GM21381 (cell line): ENCODE results near the gene NINL.
"Not testable (repeated sequence)": the region's sequence is repeated elsewhere in the genome, so short reads cannot be mapped to it uniquely, and the experiment has no call there.

Experiments
- ATAC-seq: cut with Tn5 transposase; IDR thresholded peaks from one replicate; pipeline ENCODE4 v1.9.1; 2021; ENCODE audit warnings: mild to moderate bottlenecking, moderate library complexity; ENCODE audit not compliant: unreplicated experiment

Gene NINL

DNA sequence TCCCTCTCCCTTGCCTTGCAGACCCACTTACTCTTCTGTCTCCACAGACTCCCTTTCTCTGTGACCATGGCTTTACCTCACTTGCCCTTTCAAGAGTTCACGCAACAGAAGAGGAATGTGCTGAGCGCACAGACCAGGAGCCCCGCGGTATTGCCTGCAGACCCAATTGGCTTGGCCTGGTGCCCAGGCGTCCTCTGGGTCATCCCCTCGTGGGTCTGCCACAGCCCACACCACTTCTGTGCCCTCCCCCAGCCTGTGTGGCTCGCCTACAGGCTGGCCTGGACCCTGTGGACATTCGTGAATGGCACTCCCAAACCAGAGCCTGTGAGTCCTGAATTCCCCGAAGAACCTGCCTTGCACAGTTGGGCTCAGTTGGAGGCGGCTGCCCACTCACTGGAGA, 15.3 kb upstream of the NINL start:
- ATAC-seq = no peak

DNA sequence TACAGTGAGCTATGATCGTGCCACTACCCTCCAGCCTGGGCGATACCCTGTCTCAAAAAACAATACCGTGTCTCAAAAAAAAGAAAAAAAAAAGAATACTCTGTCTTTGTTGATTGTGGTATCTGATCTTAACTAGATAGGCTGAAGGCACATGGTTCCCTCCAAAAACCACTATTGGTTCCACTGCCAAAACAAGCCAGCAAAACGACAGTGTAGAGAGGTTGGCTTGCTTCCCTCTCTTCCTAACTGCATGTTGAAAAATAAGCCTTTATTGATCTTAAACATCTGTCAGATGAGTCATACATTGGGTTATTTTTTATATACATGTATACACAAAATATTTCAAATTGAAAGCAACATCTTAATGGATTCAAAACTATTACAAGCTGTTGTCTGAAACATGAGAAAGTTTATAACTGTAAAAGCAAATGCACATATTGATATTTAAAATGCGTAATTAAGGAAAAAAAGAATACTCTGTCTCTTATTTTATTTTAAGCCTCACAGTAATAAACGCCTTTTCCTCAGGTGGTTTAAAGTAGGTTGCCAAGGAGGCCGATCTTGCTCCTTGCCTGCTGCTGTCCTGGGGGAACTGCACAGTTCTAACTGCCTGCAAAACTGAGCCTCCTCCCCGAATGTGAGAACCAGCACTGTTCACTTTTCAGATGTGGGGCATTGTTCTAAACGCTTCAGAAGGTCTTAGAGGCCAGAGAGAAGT, 7.0 kb upstream of the NINL start:
- no peak for ATAC-seq

DNA sequence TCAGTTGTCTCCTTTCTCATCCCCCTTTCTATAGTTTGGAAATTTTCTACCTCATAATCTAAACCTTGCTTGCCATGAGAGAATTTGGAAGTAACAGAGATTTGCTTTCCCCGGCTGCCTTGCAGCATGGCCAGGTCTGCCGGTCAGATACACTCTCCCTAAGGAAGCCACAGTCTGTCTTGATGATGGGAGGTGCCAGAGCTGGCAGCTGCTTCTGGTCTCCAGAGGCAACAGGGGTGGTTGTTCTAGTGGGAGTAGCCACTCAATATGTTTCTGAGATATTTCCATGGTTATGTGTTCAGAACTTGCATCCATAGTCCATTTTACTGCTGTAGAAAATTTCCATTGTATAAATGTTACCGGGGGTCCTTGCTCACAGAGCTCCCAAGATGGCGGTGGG, 5.4 kb upstream of the NINL start:
- ATAC-seq = not testable (repeated sequence)

DNA sequence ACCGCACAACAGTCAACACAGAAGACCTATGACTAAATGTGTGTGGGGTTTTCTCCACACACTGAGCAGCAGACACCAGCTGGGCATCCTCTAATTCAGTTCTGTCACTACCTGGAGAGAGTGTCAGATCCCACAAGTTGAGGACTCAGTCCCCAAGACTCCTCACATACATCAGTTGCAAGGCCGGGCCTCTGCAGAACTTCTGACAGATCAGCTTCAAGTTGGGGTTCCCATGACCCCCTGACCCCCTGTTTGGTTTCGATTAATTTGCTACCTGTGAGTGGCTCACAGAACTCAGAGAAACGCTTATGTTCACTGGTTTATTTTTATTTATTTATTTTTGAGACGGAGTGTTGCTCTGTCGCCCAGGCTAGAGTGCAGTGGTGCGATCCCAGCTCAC, 3.2 kb upstream of the NINL start:
- ATAC-seq = no peak

DNA sequence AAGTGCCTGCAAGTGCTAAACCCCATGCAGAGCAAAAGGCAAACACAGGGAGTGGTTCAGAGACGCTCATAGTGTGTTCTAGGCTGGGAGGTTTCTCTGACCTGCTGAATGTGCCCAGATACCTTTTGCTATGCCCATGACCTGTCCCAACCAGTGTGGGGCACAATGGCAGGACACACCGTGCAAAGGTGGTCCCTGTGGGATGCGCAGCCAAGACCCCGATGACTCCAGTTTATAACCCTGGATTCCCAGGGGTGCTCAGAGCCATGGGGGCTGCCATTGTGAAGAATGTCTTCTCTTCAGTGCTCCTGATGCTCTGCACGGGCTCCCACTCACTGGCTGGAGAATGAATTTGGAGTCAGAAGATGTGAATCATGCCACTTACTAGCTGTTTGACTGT, 2.2 kb upstream of the NINL start:
- no peak for ATAC-seq

DNA sequence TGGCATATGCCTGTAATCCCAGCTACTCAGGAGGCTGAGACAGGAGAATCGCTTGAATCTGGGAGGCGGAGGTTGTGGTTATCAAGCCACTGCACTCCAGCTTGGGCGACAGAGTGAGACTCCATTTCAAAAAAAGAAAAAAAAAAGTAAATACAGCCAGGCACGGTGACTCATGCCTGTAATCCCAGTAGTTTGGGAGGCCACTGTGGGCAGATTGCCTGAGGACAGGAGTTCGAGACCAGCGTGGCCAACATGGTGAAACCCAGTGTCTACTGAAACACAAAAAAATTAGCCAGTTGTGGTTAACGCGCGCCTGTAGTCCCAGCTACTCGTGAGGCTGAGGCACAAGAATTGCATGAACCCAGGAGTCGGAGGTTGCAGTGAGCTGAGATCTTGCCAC, 1.5 kb upstream of the NINL start:
- ATAC-seq = no peak

DNA sequence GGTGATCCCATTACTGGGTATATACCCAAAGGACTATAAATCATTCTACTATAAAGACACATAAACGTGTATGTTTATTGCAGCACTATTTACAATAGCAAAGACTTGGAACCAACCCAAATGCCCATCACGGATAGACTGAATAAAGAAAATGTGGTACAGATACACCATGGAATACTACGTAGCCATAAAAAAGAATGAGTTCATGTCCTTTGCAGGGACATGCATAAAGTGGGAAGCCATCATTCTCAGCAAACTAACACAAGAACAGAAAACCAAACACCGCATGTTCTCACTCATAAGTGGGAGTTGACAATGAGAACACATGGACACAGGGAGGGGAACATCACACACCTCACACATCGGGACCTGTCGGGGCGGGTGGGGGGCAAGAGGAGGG, 1.7 kb downstream of the NINL start:
- not testable (repeated sequence) for ATAC-seq

DNA sequence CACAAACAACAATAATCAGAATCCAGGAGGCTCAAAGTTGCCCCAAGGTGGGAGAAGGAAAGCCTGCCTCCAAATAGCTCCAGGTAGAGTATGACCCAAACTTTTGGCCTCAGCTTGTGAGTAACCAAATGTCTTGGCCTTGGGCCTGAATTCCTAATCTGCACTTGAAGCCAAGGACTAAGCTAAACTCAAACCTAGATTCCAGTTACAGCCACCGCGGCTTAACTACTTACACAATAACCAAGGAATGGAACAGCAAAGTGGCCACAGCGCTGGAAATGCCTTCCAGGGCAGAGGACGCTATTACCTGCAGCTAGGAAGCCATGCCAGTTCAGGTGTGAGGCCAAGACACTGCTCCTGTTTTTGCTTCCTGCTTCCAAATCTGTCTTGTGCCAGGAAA, 4.6 kb downstream of the NINL start:
- no peak for ATAC-seq

DNA sequence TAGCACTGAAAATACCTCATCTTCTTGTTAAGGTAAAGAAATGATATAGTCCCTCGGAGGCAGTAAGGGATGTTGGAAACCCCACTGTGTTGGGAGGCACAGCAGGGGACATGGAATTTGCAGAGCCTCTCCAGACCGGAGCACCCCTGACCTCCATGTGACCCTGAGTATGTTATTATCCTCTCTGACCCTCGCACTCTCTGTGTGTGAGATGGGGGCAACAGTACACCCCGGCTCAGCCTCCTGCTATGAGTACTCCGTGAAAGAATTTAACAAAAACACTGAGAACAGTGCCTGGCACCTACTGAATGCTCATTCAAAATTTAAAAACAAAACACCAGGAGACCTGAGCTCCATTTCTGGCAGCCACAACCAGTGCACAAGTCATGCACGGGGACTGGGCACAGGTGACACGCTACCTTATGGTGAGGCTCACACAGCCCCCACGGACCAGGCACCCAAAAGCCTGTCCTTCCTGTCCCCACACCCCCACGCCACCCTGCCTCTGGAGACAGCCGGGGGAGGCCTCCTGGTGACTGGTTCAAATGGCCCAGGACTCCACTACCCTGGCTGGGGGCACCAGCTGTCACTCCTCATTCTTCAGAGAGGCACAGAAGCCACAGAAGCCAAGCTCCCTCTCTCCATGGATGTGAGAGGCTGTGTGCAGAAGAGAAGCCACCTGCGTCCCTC, 6.1 kb downstream of the NINL start:
- no peak for ATAC-seq

DNA sequence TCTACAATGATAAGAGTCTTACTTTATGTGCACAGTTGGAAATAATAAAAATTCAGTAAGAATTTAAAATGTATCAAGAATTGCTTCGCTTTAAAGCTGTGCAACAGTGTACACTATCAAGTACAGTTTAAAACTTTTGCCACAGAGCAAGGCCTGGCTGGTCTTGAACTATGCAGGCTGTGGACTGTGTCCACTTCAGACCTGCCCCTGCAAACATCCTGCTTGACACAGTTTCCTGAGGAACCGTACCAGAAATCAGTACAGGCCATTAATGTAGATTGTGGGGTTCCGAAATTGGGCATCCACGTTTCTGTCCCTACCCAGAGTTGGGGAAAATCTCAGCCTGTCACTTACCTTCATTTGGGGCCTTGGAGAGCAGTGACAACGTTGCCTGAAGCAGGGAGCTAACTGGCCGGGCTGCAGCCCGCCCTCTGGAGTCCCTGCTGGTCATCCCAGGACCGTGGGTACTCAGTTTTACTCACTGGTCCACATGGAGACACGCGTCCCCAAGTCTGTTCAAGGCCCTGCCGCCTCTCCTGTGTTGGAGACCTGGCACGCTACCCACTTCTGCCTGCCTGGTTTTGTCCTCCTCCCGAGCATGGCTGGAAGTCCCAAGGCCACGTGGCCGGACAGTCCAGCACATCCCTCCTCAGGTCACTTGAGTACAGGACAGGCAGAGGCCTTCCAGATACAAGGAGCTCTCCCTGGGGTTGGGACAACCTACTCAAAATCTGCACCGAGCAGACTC, 8.4 kb downstream of the NINL start:
- ATAC-seq = no peak

DNA sequence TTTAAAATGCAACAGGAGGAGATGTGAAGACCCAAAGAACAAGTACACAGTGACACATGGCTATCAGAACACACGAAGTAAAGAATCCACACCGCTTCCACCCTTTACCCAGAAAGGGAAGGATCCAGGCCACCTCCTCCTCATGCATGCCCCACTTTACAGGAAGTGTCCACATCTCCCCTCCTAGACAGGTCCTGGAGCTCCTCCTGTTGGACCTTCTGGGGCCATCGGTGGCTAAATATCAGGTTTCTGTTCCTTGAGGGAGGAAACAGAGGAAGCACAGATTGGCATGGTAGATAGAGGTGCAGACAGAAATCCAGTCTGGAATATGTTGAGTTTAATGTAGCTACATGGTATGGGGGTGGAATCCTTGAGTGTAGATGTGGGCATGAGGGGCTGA, 10.9 kb downstream of the NINL start:
- no peak for ATAC-seq

DNA sequence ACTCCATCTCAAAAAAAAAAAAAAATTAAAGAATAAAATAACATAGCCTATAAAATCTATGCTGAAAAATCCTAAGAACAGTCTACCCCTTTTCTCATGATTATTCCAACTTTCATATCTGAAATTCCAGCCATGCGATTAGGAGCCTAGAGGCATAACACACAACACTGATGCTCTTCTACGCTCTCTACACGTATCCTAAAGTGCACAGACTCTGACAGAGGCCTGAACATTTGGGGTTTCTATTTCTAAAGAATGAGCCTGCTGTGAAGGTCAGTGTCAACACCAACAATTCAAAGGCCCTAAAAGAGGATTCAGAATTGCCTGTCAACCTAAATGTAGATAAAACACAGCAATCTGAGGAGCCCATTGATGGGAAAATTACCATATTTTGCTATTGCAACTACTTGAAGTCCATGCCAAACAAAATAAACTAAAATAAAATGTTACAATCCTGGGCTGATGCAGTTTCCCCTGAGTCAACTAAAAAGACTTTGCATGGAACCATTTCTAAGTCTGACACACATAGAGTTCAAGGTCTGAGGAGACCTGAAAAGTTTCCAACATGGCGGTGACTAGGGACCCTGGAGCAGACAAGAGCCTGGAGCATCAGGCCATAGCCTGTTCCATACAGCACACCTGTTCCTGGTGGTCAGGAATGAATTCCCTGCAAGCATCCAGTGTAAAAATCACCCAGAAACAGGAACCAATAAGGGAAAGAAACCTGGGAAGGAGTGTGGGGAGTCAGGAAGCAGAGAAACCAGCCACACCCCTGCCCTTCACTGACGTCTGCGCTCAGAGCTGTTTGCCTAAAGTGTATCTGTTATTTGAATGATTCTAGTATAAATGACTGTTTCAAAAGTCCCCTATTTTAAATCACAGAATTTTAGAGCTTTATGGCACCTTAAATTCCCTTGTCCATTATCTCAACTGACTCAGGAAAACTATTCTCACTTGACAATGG, 11.8 kb downstream of the NINL start:
- ATAC-seq = no peak

DNA sequence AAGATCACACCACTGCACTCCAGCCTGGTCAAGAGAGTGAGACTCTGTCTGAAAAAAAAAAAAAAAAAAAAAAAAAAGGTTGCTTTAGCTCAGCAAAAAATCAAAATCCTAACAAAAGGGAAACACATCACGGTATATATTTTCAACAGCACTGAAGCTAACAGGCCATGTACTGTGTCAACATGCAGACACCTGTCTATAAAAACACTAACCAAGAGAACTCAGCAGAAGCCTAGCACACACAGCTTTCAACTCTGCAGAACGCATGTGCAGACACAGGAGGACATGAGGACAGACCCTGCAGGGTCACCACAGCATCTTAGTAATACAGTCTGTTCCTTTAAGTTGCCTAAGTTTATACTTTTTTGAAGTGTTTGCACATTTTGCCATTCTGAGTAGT, 13.5 kb downstream of the NINL start:
- no peak for ATAC-seq

DNA sequence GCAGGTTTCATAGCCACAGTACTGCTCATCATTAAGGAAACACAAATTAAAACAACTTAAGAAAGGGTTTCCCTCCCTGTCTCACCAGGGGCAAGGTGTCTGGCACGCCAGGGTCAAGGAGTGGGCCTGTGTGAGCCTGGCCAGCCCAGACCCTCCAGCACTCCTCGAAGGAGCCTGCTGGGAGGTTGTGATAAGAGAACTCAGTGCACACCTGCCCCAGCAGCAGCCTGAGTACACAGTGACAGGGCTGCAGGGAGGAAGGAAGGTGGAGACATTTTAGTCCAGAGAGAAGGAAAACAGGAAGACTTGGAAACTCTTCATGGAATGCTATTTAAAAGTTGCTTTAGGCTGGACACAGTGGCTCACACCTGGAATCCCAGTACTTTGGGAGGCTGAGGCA, 14.1 kb downstream of the NINL start:
- ATAC-seq = no peak

DNA sequence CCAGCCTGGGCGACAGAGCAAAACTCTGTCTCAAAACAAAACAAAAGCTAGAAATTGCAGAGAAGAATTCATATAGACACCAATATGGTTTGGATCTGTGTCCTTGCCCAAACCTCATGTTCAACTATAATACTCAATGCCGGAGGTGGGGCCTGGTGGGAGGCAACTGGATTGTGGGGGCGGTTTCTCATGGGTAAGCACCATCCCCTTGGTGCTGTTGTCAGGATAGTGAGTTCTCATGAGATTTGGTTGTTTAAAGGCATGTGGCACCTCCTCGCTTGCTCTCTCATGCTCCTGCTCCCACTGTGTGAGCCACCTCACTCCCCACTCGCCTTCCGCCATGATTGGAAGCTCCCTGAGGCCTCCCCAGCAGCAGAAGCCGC, 15.2 kb downstream of the NINL start:
- ATAC-seq = no peak

DNA sequence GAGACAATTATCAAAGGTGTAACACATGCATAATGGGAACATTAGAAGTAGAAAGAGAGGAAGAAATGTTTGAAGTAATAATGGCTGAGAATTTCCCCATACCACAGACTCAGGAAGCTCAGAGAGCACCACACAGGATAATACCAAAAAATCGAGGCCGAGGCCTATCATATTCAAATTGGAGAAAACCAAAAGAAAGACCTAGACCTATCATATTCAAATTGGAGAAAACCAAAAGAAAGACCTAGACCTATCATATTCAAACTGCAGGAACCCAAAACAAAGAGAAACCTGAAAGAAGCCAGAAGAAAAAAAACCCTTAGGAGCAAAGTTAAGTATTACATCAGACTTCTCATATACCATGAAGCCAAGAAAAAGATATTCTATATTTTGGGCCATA, 18.0 kb downstream of the NINL start:
- ATAC-seq = no peak

DNA sequence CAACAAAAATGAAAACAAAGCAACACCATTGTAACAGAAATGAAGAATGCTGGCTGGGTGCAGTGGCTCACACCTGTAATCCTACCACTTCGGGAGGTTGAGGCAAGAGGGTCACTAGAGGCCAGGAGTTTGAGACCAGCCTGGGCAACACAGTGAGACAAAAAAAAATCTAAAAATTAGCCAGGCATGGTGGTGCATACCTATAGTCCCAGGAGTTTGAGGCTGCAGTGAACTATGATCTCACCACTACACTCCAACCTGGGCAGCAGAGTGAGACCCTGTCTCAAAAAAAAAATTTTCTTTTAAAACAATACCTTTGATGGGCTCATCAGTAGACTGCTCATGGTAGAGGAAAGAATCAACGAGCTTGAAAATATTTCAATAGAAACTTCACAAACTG, 18.5 kb downstream of the NINL start:
- no peak for ATAC-seq

DNA sequence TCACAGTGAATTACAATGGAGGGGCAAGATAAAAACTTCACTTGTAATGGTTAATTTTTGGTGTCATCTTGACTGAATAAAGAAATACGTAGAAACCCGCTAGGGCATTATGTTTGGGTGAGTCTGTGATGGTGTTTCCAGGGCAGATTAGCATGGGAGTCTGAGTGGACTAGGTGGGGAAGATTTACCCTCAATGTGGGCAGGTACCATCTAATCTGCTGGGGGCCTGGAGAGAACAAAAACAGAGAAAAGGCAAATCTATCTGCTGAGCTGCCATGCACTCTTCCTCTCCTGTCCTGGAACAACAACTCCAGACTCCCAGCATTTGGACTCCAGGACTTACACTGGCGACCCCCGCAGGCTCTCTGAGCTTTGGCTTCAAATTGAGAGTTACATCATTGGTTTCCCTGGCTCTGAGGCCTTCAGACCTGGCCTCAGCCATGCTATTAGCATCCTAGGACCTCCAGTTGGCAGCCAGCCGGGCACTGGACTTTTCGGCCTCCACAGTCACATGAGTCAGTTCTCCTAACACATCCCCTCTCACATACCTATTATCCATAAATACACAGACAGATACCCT, 19.7 kb downstream of the NINL start:
- no peak for ATAC-seq

DNA sequence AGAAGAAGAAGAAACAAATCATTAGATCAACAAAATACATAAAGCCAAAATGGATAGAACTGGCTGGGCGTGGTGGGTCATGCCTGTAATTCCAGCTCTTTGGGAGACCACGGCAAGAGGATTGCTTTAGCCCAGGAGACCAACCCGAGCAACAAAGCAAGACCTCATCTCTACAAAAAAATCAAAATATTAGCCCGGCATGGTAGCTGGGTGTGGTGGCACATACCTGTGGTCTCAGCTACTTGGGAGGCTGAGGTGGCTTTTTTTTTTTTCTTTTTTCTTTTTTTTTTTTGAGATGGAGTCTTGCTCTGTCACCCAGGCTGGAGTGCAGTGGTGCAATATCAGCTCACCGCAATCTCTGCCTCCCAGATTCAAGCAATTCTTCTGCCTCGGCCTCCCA, 21.5 kb downstream of the NINL start:
- no peak for ATAC-seq

DNA sequence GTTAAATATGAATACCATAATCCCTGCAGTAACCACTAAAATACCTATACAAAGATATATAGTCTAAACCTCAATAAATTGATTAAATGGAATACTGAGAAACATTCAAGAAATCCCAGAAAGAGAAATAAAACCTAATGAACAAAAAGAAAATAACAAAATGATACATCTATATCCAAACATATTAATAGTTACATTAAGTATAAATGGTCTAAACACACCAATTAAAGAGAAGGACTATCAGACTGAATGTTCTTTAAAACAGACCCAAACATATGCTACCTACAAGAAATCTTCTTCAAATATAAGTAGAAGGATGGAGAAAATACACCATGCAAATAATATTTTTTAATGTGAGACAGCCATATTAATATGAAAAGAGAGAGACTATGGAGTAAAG, 22.0 kb downstream of the NINL start:
- no peak for ATAC-seq

DNA sequence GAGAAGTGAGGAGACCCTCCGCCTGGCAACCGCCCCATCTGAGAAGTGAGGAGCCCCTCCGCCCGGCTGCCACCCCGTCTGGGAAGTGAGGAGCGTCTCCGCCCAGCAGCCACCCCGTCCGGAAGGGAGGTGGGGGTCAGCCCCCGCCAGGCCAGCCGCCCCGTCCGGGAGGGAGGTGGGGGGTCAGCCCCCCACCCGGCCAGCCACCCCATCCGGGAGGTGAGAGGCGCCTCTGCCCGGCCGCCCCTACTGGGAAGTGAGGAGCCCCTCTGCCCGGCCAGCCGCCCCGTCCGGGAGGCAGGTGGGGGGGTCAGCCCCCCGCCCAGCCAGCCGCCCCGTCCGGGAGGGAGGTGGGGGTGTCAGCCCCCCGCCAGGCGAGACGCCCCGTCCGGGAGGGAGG, 23.6 kb downstream of the NINL start:
- not testable (repeated sequence) for ATAC-seq
